Dedifferentiated amniotic fluid mesenchymal stem cell (primary cell): ENCODE data around the gene CRK.

Experiments used
- DNase-seq: peaks from one replicate; pipeline ENCODE4 v3.0.0-alpha.2; 2016; ENCODE audit errors: extremely low spot score

CRK gene

GRCh38 chr17:1455797-1456599 is at the start of gene CRK:
CRK (minus strand) TSS chr17:1456232; CDS start chr17:1456117, 115 bp downstream.
- peak; percentile 92 for DNase-seq

GRCh38 chr17:1505586-1505985 is 49.6 kb upstream of the CRK start:
- DNase-seq, result no peak

- no peak for DNase-seq
These were observed 48.8 kb upstream of the CRK start for GRCh38 chr17:1504866-1505265.

GRCh38 chr17:1503699-1504098 is 47.7 kb upstream of the CRK start:
- DNase-seq, result no peak

- no peak for DNase-seq
These were observed 42.8 kb upstream of the CRK start for GRCh38 chr17:1498869-1499268.

- no peak for DNase-seq
These were observed 42.2 kb upstream of the CRK start for GRCh38 chr17:1498233-1498632.

- DNase-seq, result no peak
These were observed 41.8 kb upstream of the CRK start for GRCh38 chr17:1497831-1498230.

GRCh38 chr17:1496869-1497268 is 40.8 kb upstream of the CRK start:
- no peak for DNase-seq

GRCh38 chr17:1495265-1495989 is 39.4 kb upstream of the CRK start:
- no peak for DNase-seq

- no peak for DNase-seq
These were observed 38.8 kb upstream of the CRK start for GRCh38 chr17:1494736-1495253.

- no peak for DNase-seq
These were observed 38.2 kb upstream of the CRK start for GRCh38 chr17:1494203-1494602.

- DNase-seq, result no peak
These were observed 37.4 kb upstream of the CRK start for GRCh38 chr17:1493291-1493980.

- DNase-seq, result no peak
These were observed 36.5 kb upstream of the CRK start, which contains the start of gene MYO1C for GRCh38 chr17:1492249-1493206. MYO1C (minus strand) TSS chr17:1492686; CDS start chr17:1492487, 199 bp downstream.

GRCh38 chr17:1491443-1492248 is 35.6 kb upstream of the CRK start:
- no peak for DNase-seq

GRCh38 chr17:1490643-1491442 is 34.8 kb upstream of the CRK start:
- no peak for DNase-seq

- DNase-seq, result no peak
These were observed 32.8 kb upstream of the CRK start for GRCh38 chr17:1488826-1489270.

- DNase-seq, result peak; percentile 86
These were observed 32.1 kb upstream of the CRK start for GRCh38 chr17:1487939-1488825.
